DMS53 (cell line): Measurements from ENCODE around the gene C1QL3.

Experiments
- DNase-seq: peaks from one replicate; lab custom pipeline; 2025; lab: John Stamatoyannopoulos, UW

Gene C1QL3

DNA sequence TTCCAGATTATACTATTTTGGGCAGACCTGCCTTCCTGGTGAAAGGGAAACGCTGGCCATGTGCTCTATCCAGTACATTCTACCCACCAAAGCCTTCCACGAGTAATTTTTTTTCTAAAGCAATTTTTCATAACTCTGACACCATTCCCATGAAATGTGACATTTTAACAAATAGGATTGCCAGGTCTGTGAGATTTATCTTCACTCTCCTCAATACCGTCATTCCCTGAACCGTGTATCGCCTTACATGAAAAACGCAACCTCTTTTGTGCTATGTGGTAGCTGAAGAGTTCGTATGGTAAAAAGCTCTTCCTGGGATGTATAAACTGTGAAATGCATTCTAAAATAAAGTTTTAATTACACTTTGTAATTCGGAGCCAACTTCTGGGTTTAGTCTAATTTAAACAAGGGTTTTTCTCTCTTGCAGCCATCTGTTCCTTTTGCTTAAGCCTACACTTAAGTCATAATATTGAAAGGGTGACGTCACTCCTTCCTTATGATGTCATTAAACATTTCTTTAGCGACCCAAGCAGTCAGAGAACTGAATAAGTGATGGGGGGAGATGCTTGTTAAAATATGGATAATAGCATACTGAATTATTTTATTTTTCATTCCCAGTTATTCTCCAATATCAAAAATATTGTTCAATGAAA is 27.7 kb downstream of the C1QL3 start:
- no peak for DNase-seq

DNA sequence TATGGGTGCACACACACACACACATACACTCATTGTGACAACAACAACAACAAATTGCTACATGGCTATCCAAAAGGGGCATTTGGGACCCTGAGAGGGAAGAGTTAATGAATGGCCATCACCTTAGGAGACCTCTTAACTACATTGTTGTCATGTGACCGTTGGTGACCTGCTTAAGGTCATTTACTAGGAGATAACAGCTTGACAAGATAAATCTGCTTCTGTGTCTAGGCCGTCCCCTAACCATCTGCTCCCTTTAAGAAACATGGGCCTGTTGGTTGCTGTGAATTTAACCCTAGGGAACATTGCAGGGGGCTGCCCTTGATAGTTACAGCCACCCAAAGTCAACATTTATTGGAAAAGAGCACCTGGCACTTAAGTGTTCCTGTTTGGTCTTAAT is 29.7 kb downstream of the C1QL3 start:
- DNase-seq: no peak

DNA sequence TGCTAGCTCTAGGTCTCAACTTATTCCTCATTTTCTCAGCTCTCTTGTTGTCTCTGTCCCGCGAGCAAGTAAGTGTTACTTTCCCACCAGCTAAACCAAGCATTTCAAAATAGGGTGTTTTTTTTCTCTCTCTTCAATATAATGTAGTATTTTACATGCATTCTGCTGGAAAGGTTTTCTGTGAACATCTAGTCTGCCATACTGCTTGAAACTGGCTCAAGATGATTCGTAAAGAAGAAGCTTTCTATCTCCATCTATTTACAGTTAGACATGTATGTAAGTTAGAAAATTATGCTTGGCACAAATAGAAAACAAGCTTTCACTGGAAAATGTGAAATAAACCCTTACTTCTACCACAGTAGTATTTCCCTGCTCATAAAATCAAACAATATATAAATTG is 31.2 kb downstream of the C1QL3 start:
- no peak for DNase-seq

DNA sequence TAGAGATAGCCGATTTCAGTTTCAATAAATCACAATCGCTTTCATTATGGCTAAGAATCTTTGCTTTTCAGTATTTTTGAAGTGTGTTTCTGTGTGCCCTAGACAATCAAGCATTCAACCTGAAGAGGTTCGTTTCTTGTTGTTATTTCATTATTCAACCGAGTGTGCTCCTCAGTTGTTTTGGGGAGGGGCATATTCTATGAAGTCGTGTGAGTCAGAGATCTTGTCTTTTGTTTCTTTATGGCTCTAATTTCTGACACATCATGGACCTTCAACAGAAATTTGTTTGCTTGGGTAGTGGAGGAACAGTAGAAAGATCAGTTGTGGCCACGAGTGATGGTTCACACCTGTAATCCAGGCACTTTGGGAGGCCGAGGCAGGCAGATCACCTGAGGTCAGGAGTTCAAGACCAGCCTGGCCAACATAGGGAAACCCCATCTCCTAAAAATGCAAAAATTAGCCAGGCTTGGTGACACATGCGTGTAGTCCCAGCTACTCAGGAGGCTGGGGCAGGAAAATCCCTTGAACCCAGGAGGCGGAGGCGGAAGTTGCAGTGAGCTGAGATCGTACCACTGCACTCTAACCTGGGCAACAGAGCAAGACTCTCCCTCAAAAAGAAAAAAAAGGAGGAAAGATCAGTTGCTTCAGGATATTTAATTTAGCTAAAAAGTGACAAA is 38.3 kb downstream of the C1QL3 start:
- no peak for DNase-seq

DNA sequence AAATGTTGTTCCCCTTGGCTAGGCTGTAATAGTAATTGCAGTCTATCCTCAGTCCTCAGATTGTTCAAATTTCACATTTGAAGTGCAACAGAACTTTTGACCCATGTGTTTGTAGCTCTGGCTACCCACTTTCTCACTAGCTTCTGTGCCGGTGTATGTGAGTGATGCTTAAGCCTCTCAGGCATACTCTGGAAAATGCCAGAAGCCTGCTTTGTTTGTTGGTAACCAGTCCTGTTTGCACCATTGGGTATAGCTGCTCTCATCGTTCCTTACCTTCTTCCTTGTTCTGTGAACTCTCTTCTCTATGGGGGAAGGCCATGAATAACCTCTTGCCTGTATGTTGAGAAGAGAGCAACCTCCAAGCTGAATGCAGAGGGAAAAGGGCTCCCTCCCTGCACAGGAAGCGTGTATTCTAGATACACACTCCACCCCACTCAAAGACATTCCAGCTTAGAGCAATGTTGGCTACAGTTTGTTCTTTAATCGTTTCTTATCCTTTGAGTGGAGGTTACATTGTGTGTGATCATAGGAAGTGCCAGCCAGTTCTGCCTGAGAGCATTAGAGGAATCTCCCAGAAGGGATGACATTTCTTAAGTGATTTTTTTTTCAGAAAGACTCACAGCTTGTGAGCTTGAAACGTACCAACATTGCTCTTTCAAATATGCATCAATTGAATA is 40.5 kb downstream of the C1QL3 start:
- DNase-seq: peak; percentile 20

DNA sequence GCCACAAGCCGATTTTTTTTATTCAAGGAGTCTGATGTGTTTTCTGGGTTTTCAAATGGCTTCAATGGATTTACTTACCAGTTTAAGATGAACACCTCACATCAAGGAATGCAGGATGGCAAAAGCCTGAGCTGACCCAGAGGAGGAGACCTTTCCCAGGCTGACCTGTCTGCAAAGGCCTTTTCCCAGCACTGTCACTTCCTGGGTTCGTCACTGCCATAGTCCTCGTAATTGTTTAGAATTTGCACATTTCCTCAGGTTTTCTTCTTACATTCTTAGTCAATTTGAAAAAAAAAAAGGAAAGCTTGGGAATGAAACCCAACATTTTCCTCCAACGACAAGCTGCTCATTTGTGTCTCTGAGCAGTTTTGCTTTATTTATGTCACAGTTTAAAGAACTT is 42.9 kb downstream of the C1QL3 start:
- no peak for DNase-seq

DNA sequence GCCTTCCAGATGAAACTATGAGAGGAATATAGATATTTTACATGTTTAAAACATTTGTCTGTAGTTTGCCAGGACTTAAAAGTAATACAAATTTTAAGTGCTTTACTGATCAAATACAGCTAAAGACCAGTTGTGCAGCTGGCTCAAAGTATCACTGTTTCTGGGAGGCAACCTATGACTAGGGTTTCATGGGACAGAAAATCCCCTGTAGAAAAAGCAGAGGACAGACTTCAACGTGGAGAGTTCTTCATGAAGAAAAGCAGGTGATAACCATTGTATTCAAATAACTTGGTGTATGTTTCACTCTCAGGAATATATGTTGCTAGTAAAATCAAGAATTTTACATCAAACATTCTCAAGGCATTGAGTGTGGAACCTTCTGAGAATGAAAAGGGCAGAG is 43.9 kb downstream of the C1QL3 start:
- DNase-seq: no peak

DNA sequence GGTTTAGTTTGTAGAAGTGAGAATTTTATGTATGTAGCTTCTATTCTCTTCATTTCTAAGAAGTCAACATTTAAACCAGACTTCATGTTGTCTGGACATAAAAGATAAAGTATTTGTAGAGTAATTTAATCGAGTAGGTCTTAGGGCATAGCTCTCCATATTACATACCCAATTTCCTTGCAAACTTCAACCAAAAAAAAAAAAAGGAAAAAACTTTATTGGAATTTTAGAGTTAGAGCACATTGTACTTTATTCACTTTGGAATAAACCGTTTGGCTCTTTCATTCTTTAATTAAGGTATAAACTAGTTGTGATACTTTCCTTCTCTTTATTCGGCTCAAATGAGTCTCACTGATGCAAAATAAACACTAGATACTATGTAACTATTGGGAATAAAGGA is 48.9 kb downstream of the C1QL3 start:
- no peak for DNase-seq

DNA sequence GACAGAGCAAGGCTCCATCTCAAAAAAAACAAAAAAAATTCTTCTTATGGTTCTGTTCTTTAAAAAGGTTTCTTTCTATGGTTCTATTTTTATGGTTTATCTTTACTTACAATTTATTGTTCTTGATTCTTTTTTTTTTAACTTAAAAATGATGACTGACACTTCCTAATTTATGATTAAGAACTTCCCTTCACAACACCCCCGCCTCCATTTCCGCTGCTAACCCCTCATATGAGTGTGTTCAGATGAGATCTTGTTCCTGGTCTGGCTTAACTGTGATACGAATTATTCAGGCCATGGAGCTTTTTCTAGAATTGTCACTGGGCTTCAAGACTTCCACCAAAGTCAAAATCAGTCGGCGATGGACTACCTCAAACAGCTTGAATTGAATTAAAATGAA is 50.9 kb downstream of the C1QL3 start:
- no peak for DNase-seq

DNA sequence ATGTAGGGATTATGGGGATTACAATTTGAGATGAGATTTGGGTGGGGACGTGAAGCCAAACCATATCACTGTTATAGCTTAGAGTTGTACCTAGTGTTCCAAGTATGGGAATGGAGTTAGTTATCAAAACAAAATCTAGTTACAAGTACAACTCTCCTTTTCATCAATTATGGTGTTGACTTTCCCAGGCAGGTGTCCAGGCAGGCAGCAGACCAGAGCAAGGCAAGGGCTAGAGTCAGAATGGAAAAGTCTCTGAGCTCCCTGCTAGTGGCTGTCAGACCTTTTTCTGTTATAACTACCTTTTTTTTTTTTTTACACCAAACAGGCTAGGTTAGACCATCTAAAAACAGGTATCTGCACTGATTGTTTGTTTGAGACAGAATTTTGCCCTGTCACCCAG is 55.7 kb downstream of the C1QL3 start:
- DNase-seq: no peak
